Measurements from ENCODE around the gene SEC31B. TPM values are rescaled to one million over a fixed set of nuclear protein-coding genes. Genes with fewer than 3 reads are reported as not detected.

The SEC31B gene
- total RNA-seq, 1 donor from 2014 or later: 9.2 TPM

DNA sequence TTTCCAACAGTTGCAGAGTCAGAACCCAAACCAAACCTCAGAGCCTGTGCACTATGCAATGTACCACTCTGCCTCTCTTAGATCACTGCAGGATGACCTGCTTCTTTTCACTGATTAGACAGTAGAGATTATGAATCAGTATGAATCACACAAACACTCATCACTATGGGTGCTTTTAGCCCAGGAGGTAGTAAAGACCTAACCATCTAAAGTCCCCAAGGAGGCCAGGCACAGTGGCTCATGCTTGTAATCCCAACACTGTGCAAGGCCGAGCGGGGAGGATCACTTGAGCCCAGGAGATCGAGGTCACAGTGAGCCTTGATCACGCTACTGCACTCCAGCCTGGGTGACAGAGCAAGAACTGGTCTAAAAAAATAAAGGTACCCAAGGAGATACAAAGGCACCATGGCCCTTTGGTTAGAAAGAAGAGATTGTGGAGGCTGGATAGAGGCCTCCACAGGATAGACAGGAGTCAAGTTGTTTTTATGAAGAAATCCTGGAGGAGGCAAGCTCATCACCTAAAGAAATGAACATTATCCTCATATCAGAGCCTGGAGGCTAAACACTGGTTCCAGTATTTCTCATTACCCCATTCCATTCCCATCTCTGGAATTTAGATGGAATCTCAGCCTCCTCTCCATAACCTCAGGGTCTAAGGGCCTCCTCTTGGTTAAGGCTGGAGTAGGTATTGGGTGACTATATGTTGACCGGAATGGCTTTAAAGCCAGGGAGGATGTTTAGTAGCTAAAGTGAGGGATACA is 12.9 kb downstream of the SEC31B start:
- Histone ChIP-seq H3K4me1 (no peaks in the 10 kb centered on the region), H3K27ac (no peak overlapping the region), H3K27me3 (no peaks in the 10 kb centered on the region), H3K4me3 (no peak overlapping the region), H3K36me3 (peaks cover 14 to 23% of the 10 kb centered on the region in 2 donors), H3K9me3 (no peaks in the 10 kb centered on the region)
- TF ChIP-seq CTCF (IDR thresholded peaks at IDR 0.05): no peak
- intact Hi-C loops (cut with DNase I): no loop called here
- DNase-seq (ENCODE audit: low spot score in 2 of 2): no peak

DNA sequence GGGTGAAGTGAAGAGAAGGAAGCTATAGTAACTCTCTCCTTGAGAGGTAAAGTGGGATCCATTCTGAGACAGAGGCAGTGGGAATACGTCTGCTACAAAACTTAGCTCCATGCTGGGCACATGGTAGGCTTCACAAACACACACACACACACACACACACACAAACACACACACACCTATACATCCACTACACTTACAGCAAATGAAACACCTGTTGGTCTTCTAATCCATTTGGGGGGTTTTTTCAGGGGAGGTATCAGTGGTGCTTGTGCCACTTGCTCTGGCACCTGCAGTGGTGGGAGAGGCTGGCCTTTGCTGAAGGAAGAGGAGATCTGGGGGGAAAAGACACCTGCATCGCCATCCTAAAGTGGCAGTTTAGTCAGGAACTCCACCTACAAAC is 14.5 kb downstream of the SEC31B start:
- no peaks in the 10 kb centered on the region for H3K27me3 ChIP-seq
- no peak for DNase-seq (ENCODE audit: low spot score in 2 of 2)
- no peak overlapping the region for H3K27ac ChIP-seq
- H3K4me1 ChIP-seq: no peaks in the 10 kb centered on the region
- H3K9me3 ChIP-seq: no peaks in the 10 kb centered on the region
- H3K36me3 ChIP-seq: peaks cover 20 to 28% of the 10 kb centered on the region in 2 donors
- no peak overlapping the region for H3K4me3 ChIP-seq
- intact Hi-C loops (cut with DNase I): no loop called here
- TF ChIP-seq CTCF (IDR thresholded peaks at IDR 0.05): no peak

DNA sequence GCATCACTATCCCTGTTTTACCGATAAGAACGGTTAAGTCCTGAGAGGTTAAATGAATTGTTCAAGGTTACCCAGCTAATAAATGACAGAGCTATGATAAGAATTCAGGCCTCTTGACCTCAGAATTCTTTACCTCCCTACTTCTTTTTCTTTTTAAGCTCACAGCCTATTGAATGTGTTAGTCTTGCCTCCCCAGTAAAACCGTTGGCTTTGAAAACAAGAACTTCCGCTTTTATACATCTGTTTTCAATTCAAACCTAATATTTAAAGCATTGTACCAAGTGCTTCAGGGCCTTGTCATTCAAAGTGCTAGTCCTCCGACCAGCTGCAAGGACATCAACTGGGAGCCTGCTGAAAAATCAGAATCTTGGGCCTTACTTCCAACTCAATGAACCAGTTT is 15.6 kb downstream of the SEC31B start:
- Histone ChIP-seq H3K27me3 (no peaks in the 10 kb centered on the region), H3K4me3 (no peak overlapping the region), H3K27ac (no peak overlapping the region), H3K9me3 (no peaks in the 10 kb centered on the region), H3K4me1 (no peaks in the 10 kb centered on the region), H3K36me3 (peaks cover 24 to 38% of the 10 kb centered on the region in 2 donors)
- DNase-seq (ENCODE audit: low spot score in 2 of 2): no peak
- intact Hi-C loops (cut with DNase I): no loop called here
- no peak for TF ChIP-seq CTCF (IDR thresholded peaks at IDR 0.05)

- Histone ChIP-seq H3K27ac (no peak overlapping the region), H3K4me3 (no peak overlapping the region), H3K27me3 (no peaks in the 10 kb centered on the region), H3K36me3 (peaks cover 24 to 47% of the 10 kb centered on the region in 2 donors), H3K4me1 (no peaks in the 10 kb centered on the region), H3K9me3 (no peaks in the 10 kb centered on the region)
- DNase-seq (ENCODE audit: low spot score in 2 of 2): no peak
- no peak for TF ChIP-seq CTCF (IDR thresholded peaks at IDR 0.05)
- intact Hi-C loops (cut with DNase I): no loop called here
Observed at GRCh38 chr10:100502926-100503494, 16.7 kb downstream of the SEC31B start.

DNA sequence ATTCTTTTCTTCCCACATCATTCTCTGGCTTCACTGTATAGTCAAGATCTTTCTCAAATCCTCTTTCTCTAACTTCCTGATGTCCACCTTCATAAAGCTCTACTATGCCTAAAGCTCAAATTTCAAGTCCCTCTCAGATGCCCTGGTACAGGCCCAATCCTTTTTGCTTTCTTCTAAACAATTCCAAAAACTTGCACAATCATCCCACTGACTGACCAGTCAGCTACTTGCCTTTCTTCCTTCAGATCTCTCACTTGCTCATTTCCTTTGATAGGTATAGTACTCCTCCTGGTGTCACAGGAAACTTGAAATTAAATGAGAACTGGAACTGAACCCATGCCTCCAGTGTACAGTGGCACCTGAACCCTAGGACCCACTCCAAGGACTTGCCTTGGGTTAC is 18.2 kb downstream of the SEC31B start:
- H3K27me3 ChIP-seq: no peaks in the 10 kb centered on the region
- H3K27ac ChIP-seq: no peak overlapping the region
- TF ChIP-seq CTCF (IDR thresholded peaks at IDR 0.05): no peak
- H3K4me3 ChIP-seq: no peak overlapping the region
- no peaks in the 10 kb centered on the region for H3K4me1 ChIP-seq
- peaks cover 19 to 50% of the 10 kb centered on the region in 2 donors for H3K36me3 ChIP-seq
- intact Hi-C loops (cut with DNase I): no loop called here
- no peaks in the 10 kb centered on the region for H3K9me3 ChIP-seq
- no peak for DNase-seq (ENCODE audit: low spot score in 2 of 2)
